Effector memory CD4-positive, alpha-beta T cell (primary cell): ENCODE results near the gene ATP5ME.

ENCODE experiments used
- DNase-seq, 3 donors: peaks; one replicate each; pipeline ENCODE4 v3.0.0-alpha.2; 2020
- H3K27ac ChIP-seq: 2 replicates; pipeline ENCODE4 v1.7.0; 2013; ENCODE audit warnings: mild to moderate bottlenecking, low read length, moderate library complexity; ENCODE audit not compliant: insufficient read depth, poor library complexity, severe bottlenecking
- H3K27me3 ChIP-seq: replicated peaks from 2 replicates; pipeline ENCODE4 v1.7.0; 2013; ENCODE audit warnings: mild to moderate bottlenecking, low read length; ENCODE audit not compliant: insufficient read depth, control insufficient read depth, poor library complexity, severe bottlenecking
- H3K36me3 ChIP-seq: 2 replicates; pipeline ENCODE4 v1.7.0; 2013; ENCODE audit warnings: mild to moderate bottlenecking, low read length, moderate library complexity; ENCODE audit not compliant: control insufficient read depth, insufficient read depth
- H3K4me1 ChIP-seq: 2 replicates; pipeline ENCODE4 v1.7.0; 2013; ENCODE audit warnings: low read length, mild to moderate bottlenecking; ENCODE audit not compliant: control insufficient read depth, insufficient read depth, poor library complexity, severe bottlenecking
- H3K4me3 ChIP-seq: 2 replicates; pipeline ENCODE4 v1.7.0; 2013; ENCODE audit warnings: low read length, low read depth, mild to moderate bottlenecking; ENCODE audit not compliant: insufficient read depth, poor library complexity, severe bottlenecking
- H3K9me3 ChIP-seq: 2 replicates; pipeline ENCODE4 v1.7.0; 2013; ENCODE audit warnings: mild to moderate bottlenecking, low read length, moderate library complexity; ENCODE audit not compliant: control insufficient read depth

The ATP5ME gene

GRCh38 chr4:661881-662761 is 12.0 kb downstream of the ATP5ME start:
- Histone ChIP-seq H3K36me3 (no peaks in the 10 kb centered on the region), H3K9me3 (no peaks in the 10 kb centered on the region), H3K4me1 (peaks cover 18% of the 10 kb centered on the region), H3K4me3 (no peak overlapping the region), H3K27me3 (no peaks in the 10 kb centered on the region), H3K27ac (no peak overlapping the region)
- no peak for DNase-seq

GRCh38 chr4:661231-661630 is 12.8 kb downstream of the ATP5ME start:
- Histone ChIP-seq H3K4me1 (peaks cover 18% of the 10 kb centered on the region), H3K9me3 (no peaks in the 10 kb centered on the region), H3K27ac (no peak overlapping the region), H3K27me3 (no peaks in the 10 kb centered on the region), H3K36me3 (no peaks in the 10 kb centered on the region), H3K4me3 (no peak overlapping the region)
- DNase-seq, result no peak

- no peaks in the 10 kb centered on the region for H3K36me3 ChIP-seq
- H3K27me3 ChIP-seq, result no peaks in the 10 kb centered on the region
- DNase-seq, result no peak
- peaks cover 18% of the 10 kb centered on the region for H3K4me1 ChIP-seq
- H3K9me3 ChIP-seq, result no peaks in the 10 kb centered on the region
- no peak overlapping the region for H3K27ac ChIP-seq
- H3K4me3 ChIP-seq, result no peak overlapping the region
Observed at GRCh38 chr4:660401-660800, 13.7 kb downstream of the ATP5ME start.

GRCh38 chr4:659851-660250 is 14.2 kb downstream of the ATP5ME start:
- H3K36me3 ChIP-seq, result no peaks in the 10 kb centered on the region

GRCh38 chr4:658681-659667 is 15.1 kb downstream of the ATP5ME start:
- no peak for DNase-seq
- peaks cover 9% of the 10 kb centered on the region for H3K4me1 ChIP-seq
- H3K27ac ChIP-seq, result no peak overlapping the region
- H3K4me3 ChIP-seq, result no peak overlapping the region
- no peaks in the 10 kb centered on the region for H3K36me3 ChIP-seq
- H3K9me3 ChIP-seq, result no peaks in the 10 kb centered on the region
- H3K27me3 ChIP-seq, result no peaks in the 10 kb centered on the region

More at GRCh38 chr4:659851-660250, 14.2 kb downstream of the ATP5ME start:
- H3K4me3 ChIP-seq, result no peak overlapping the region
- no peak for DNase-seq
- H3K4me1 ChIP-seq, result peaks cover 16% of the 10 kb centered on the region
- no peak overlapping the region for H3K27ac ChIP-seq
- H3K9me3 ChIP-seq, result no peaks in the 10 kb centered on the region
- no peaks in the 10 kb centered on the region for H3K27me3 ChIP-seq

GRCh38 chr4:657834-658667 is 16.0 kb downstream of the ATP5ME start:
- H3K27ac ChIP-seq, result no peak overlapping the region
- no peaks in the 10 kb centered on the region for H3K36me3 ChIP-seq
- no peak overlapping the region for H3K4me3 ChIP-seq
- no peaks in the 10 kb centered on the region for H3K27me3 ChIP-seq
- H3K4me1 ChIP-seq, result peaks cover 4% of the 10 kb centered on the region
- no peaks in the 10 kb centered on the region for H3K9me3 ChIP-seq
- DNase-seq, result no peak

- no peak for DNase-seq
- H3K36me3 ChIP-seq, result no peaks in the 10 kb centered on the region
- H3K9me3 ChIP-seq, result no peaks in the 10 kb centered on the region
- peaks cover 3% of the 10 kb centered on the region for H3K4me1 ChIP-seq
- H3K4me3 ChIP-seq, result no peak overlapping the region
- no peaks in the 10 kb centered on the region for H3K27me3 ChIP-seq
- no peak overlapping the region for H3K27ac ChIP-seq
Observed at GRCh38 chr4:657338-657833, 16.7 kb downstream of the ATP5ME start.

- Histone ChIP-seq H3K9me3 (no peaks in the 10 kb centered on the region), H3K4me1 (peaks cover 3% of the 10 kb centered on the region), H3K4me3 (no peak overlapping the region), H3K36me3 (no peaks in the 10 kb centered on the region), H3K27ac (no peak overlapping the region), H3K27me3 (no peaks in the 10 kb centered on the region)
- DNase-seq, result no peak
Observed at GRCh38 chr4:656436-657337, 17.4 kb downstream of the ATP5ME start.
